Subcutaneous adipose tissue (tissue), 4 donors: ENCODE measurements around the gene ATG16L1. TPM values are rescaled to one million over a fixed set of nuclear protein-coding genes. Genes with fewer than 3 reads are reported as not detected.

ENCODE experiments used
- total RNA-seq, 4 donors: library from RNA; depleted of rRNA; stranded (reverse); fragments of >200 nt; gene quantifications; one replicate each; pipeline ENCODE4 v1.1.0, GENCODE V29; 2016
- TF ChIP-seq, protein P1 (sequence below): fragments of 450-650 bp; IDR thresholded peaks from one replicate; pipeline ENCODE4 v1.5.1; 2016; ENCODE audit warnings: low read depth, mild to moderate bottlenecking, control low read depth, antibody characterized with exemption, moderate library complexity

The ATG16L1 gene
- total RNA-seq, 4 donors from 2014 or later, result 16.1 to 31.8 (median 19.7) TPM

GRCh38 chr2:233259730-233260129, 8.3 kb downstream of the ATG16L1 start:
- TF ChIP-seq, protein P1, sequence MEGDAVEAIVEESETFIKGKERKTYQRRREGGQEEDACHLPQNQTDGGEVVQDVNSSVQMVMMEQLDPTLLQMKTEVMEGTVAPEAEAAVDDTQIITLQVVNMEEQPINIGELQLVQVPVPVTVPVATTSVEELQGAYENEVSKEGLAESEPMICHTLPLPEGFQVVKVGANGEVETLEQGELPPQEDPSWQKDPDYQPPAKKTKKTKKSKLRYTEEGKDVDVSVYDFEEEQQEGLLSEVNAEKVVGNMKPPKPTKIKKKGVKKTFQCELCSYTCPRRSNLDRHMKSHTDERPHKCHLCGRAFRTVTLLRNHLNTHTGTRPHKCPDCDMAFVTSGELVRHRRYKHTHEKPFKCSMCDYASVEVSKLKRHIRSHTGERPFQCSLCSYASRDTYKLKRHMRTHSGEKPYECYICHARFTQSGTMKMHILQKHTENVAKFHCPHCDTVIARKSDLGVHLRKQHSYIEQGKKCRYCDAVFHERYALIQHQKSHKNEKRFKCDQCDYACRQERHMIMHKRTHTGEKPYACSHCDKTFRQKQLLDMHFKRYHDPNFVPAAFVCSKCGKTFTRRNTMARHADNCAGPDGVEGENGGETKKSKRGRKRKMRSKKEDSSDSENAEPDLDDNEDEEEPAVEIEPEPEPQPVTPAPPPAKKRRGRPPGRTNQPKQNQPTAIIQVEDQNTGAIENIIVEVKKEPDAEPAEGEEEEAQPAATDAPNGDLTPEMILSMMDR, result no peak

DNA sequence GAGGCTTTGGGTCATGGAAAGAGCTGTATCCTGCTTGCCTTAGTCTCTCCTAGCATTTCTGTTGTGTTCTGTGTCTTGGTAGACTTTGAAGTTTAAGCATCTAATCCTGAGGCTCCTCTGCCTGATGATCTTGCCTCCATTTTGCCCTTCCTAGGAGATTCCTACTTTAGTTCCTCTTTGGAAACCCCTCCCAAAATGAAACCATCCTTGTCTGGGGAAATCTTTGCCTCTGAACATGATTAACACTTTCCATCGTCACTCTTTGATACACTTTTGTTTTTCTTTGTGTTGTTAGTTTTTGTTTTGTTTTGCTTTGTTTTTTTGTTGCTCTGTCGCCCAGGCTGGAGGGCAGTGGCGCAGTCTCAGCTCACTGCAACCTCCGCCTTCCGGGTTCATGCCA, 9.2 kb downstream of the ATG16L1 start:
- TF ChIP-seq, protein P1, result no peak

DNA sequence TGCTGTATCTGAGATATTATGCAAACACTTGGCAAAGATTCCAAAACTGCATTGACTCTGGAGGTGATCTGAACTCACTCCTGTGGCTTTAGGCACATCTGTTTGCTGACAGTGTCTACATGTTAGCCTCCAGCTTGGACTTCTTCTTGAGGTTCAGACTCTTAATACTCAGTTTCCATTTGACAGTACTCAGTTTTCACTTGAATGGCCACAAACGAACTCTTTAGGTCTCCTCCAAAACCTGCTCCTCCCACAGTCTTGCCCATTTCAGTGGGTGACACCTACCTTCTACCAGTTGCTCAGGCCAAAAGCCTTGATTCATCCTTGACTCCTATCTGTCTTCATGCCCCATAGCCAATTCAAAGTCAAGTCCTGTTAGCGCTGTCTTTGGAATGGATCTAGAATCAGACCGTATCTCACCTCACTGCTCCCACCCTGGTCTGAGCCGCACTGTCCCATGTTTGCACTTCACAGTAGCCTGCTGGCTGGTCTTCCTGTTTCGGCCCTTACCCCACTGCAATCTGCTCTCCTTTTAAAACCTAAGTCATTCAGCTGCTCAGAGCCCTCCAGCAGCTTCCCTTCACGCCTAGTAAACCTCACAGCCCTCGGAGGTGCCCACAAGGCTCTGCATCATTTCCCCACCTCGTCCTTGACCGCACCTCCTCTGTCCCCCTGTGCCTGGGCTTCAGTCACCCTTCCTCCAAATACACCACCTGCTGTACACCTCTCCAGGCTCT, 10.5 kb downstream of the ATG16L1 start:
- TF ChIP-seq, protein P1, result no peak

- TF ChIP-seq, protein P1, result no peak
Measured at GRCh38 chr2:233262562-233262961, 11.1 kb downstream of the ATG16L1 start.

DNA sequence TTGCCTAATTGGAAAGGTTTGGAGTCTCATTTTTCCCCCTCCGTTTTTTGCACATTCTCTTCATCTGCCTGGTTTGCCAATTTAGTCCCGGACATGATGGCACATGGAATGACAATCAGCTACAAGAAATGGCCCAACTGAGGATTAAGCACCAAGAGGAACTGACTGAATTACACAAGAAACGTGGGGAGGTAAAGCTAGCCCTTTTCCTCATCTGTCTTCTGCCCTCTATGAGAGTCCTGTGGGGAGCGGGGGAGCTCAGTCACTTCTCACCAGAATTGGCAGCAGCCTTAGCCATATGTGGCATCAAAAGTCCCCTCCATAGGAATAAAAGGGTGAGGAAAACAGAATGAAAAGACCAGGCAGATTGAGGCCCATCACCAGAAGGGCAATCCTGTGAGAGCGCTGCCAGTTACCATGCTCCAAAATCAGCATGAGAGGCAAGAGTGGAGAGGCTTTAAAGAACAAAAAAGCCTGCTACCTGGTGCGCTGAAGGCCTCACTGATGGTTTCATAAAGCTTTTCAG, 11.6 kb downstream of the ATG16L1 start:
- TF ChIP-seq, protein P1, result no peak

DNA sequence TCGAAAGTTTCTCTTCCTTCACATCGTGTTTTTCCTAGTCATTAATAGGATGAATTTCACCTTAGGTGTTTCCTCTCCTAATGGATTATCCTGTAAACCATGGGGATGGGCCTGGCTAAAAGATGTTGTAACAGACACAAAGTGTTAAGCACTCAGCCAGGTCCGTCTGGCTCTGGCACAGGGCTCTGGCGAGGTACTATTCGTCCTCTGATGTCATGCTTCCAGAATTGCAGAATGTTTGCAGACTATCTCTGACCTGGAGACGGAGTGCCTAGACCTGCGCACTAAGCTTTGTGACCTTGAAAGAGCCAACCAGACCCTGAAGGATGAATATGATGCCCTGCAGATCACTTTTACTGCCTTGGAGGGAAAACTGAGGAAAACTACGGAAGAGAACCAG, 13.2 kb downstream of the ATG16L1 start:
- TF ChIP-seq, protein P1, result no peak

DNA sequence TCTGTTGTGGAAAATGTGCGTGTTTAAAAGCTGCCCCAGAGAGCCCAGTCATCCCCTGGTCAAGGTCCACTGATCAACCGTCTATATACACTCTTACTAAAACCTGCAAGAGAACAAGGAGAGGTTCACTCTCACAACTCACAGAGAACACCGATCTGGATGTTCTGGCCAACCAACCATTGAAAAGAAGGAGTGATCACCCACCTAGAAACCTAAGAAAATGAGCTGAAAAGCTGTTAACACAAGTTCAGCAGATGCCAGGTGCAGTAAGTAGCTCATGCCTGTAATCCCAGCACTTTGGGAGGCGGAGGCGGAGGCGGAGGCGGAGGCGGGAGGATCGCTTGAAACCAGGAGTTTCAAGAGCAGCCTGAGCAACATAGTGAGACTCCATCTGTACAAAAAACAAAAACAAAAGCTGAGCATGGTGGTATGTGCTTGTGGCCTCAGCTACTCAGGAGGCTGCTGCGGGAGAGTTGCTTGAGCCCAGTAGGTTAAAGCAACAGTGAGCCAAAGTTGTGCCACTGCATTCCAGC, 14.5 kb downstream of the ATG16L1 start:
- TF ChIP-seq, protein P1, result no peak
